Caco-2 (cell line): ENCODE measurements around the gene YIPF1. TPM values are rescaled to one million over a fixed set of nuclear protein-coding genes. Genes with fewer than 3 reads are reported as not detected.

Experiments used
- BruUV-seq: library from RNA; stranded (reverse); fragments of 400-500 nt; replicated peaks from 2 replicates; lab custom pipeline; 2021; lab: Mats Ljungman, UMichigan
- CTCF ChIA-PET: fragments of 300-600 bp; sonication (Branson Sonifier 250); formaldehyde crosslinking; loops from one replicate; lab custom pipeline; 2022; ENCODE audit warnings: antibody characterized with exemption; lab: Charles Lee
- POLR2A ChIA-PET: fragments of 300-600 bp; sonication (Branson Sonifier 250); formaldehyde crosslinking; loops from one replicate; lab custom pipeline; 2022; ENCODE audit warnings: antibody characterized with exemption; lab: Charles Lee
- DNase-seq, 2 experiments: peaks; one replicate each; pipeline versions ENCODE4 v3.0.0 to v3.0.0-alpha.2; 2020 to 2022
- H3K27me3 ChIP-seq: replicated peaks from 2 replicates; pipeline ENCODE4 v1.6.0; 2011; ENCODE audit warnings: low read length; ENCODE audit not compliant: control insufficient read depth, insufficient read depth
- H3K36me3 ChIP-seq: 2 replicates; pipeline ENCODE4 v1.5.1; 2011; ENCODE audit warnings: low read length; ENCODE audit not compliant: control insufficient read depth, insufficient read depth
- H3K4me1 ChIP-seq: fragments of 250-450 bp; sonication (Bioruptor Pico); 2 replicates; pipeline ENCODE4 v1.5.1; 2020; ENCODE audit warnings: mild to moderate bottlenecking
- H3K4me3 ChIP-seq: 2 replicates; pipeline ENCODE4 v1.5.1; 2011; ENCODE audit warnings: low read depth, mild to moderate bottlenecking, control low read depth, low read length
- H3K9me3 ChIP-seq: fragments of 250-450 bp; sonication (Bioruptor Pico); 2 replicates; pipeline ENCODE4 v1.5.1; 2020; ENCODE audit warnings: mild to moderate bottlenecking, moderate library complexity
- H3K27ac Mint-ChIP-seq: one replicate; pipeline ENCODE4 v1.8.0; 2022; ENCODE audit warnings: mixed read lengths; ENCODE audit not compliant: unreplicated experiment
- H3K27me3 Mint-ChIP-seq: one replicate; pipeline ENCODE4 v1.8.0; 2022; ENCODE audit warnings: mixed read lengths; ENCODE audit not compliant: insufficient read depth, unreplicated experiment
- H3K36me3 Mint-ChIP-seq: one replicate; pipeline ENCODE4 v1.8.0; 2022; ENCODE audit warnings: mild to moderate bottlenecking, mixed read lengths; ENCODE audit not compliant: insufficient read depth, unreplicated experiment
- H3K4me1 Mint-ChIP-seq: one replicate; pipeline ENCODE4 v1.8.0; 2022; ENCODE audit warnings: low read depth, mixed read lengths; ENCODE audit not compliant: unreplicated experiment
- H3K4me3 Mint-ChIP-seq: one replicate; pipeline ENCODE4 v1.8.0; 2022; ENCODE audit warnings: mild to moderate bottlenecking, moderate library complexity, mixed read lengths; ENCODE audit not compliant: unreplicated experiment
- H3K9me3 Mint-ChIP-seq: one replicate; pipeline ENCODE4 v1.8.0; 2022; ENCODE audit warnings: mixed read lengths; ENCODE audit not compliant: unreplicated experiment
- intact Hi-C: fragments of 100-400 bp; cut with micrococcal nuclease; formaldehyde crosslinking; loops from one replicate; pipeline ENCODE4 v1.10.0; 2022; ENCODE audit not compliant: unreplicated experiment
- total RNA-seq: library from RNA; stranded (reverse); gene quantifications from 2 replicates; pipeline ENCODE4 v1.2.3, GENCODE V29; 2022
- TF ChIP-seq, protein P1 (sequence below), 2 experiments: fragments of 200-600 bp in 1 of 2; IDR thresholded peaks; 1 replicate in 1 of 2; 2 replicates in 1 of 2; pipeline versions ENCODE4 v1.5.1 to v1.8.0; 2011 to 2022; ENCODE audit warnings: antibody characterized with exemption in 1 of 2, control low read depth in 1 of 2, inconsistent platforms in 1 of 2, low read depth in 1 of 2, low read length in 1 of 2, mild to moderate bottlenecking in 1 of 2, moderate library complexity in 1 of 2; ENCODE audit not compliant: insufficient read depth in 1 of 2, severe bottlenecking in 1 of 2, unreplicated experiment in 1 of 2

Gene YIPF1
- total RNA-seq, 1 experiment from 2014 or later, result 17.2 TPM

DNA sequence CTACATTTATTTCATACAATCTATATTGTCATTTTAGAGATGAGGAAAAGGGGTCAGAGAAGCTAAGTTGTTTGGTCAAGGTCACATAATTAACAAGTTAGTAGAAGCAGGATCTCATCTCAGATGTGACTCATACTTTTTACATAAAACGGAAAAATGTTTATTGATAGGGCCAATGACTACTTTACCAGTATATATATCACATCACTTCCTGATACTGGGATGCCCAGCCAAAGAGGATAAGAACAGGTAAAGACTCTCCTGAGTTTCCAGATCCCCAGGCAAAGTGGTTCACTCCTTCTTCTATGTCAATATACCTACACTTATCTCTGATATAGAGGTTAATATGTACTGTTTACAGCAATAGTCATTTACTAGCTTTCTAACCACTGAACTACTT lies 21.0 kb downstream of the YIPF1 start:
- TF ChIP-seq, protein P1, sequence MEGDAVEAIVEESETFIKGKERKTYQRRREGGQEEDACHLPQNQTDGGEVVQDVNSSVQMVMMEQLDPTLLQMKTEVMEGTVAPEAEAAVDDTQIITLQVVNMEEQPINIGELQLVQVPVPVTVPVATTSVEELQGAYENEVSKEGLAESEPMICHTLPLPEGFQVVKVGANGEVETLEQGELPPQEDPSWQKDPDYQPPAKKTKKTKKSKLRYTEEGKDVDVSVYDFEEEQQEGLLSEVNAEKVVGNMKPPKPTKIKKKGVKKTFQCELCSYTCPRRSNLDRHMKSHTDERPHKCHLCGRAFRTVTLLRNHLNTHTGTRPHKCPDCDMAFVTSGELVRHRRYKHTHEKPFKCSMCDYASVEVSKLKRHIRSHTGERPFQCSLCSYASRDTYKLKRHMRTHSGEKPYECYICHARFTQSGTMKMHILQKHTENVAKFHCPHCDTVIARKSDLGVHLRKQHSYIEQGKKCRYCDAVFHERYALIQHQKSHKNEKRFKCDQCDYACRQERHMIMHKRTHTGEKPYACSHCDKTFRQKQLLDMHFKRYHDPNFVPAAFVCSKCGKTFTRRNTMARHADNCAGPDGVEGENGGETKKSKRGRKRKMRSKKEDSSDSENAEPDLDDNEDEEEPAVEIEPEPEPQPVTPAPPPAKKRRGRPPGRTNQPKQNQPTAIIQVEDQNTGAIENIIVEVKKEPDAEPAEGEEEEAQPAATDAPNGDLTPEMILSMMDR (IDR thresholded peaks at IDR 0.05; ENCODE audit: insufficient read depth in 1 of 2, low read depth in 1 of 2, low read length in 1 of 2, severe bottlenecking in 1 of 2, unreplicated experiment in 1 of 2), result no peak
- BruUV-seq, result no TSS peak
- POLR2A ChIA-PET, result no interaction called here
- H3K4me1 Mint-ChIP-seq, result no peaks in the 10 kb centered on the region
- Histone ChIP-seq H3K4me1 (no peaks in the 10 kb centered on the region), H3K9me3 (no peaks in the 10 kb centered on the region), H3K36me3 (no peaks in the 10 kb centered on the region), H3K27me3 (no peaks in the 10 kb centered on the region), H3K4me3 (no peak overlapping the region)
- DNase-seq, result no peak
- H3K36me3 Mint-ChIP-seq, result peaks cover 6% of the 10 kb centered on the region
- CTCF ChIA-PET, result no interaction called here
- intact Hi-C loops, result no loop called here
- no peaks in the 10 kb centered on the region for H3K9me3 Mint-ChIP-seq
- H3K27ac Mint-ChIP-seq, result no peak overlapping the region
- no peak overlapping the region for H3K4me3 Mint-ChIP-seq
- no peaks in the 10 kb centered on the region for H3K27me3 Mint-ChIP-seq

DNA sequence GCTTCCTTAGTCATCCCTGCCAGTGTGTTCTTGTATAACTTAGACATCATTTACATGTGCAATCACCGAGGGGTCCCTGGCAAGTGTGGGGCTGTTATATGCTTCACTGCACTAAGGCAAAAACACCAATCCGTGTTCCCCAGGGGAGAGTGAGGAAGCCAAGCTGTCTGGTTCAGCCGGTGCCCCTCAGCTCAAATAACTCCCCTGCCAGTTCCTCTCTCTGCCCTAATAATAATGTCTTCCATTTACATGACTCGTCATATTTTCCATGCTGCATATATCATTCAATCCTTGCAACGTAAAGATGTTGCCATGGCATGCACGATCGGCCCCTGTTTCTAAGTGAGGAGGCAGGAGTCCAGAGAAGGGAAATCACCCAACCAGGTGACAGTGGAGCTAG lies 27.1 kb downstream of the YIPF1 start:
- TF ChIP-seq, protein P1 (IDR thresholded peaks at IDR 0.05; ENCODE audit: insufficient read depth in 1 of 2, low read depth in 1 of 2, low read length in 1 of 2, severe bottlenecking in 1 of 2, unreplicated experiment in 1 of 2), result no peak
- BruUV-seq, result no TSS peak
- H3K4me1 ChIP-seq, result no peaks in the 10 kb centered on the region
- peaks cover 7% of the 10 kb centered on the region for H3K36me3 Mint-ChIP-seq
- ChIA-PET POLR2A (no interaction called here), CTCF (interaction anchor here (0.6 to 2.9 kb wide), 2 partner anchors 219 to 292 kb away, joined by 3 to 15 read pairs; no protein-coding TSS in a partner anchor)
- H3K27ac Mint-ChIP-seq, result no peak overlapping the region
- H3K4me3 Mint-ChIP-seq, result no peak overlapping the region
- no peaks in the 10 kb centered on the region for H3K9me3 ChIP-seq
- H3K9me3 Mint-ChIP-seq, result no peaks in the 10 kb centered on the region
- intact Hi-C loops, result no loop called here
- H3K27me3 Mint-ChIP-seq, result no peaks in the 10 kb centered on the region
- H3K4me3 ChIP-seq, result no peak overlapping the region
- H3K36me3 ChIP-seq, result no peaks in the 10 kb centered on the region
- DNase-seq, result no peak
- no peaks in the 10 kb centered on the region for H3K27me3 ChIP-seq
- no peaks in the 10 kb centered on the region for H3K4me1 Mint-ChIP-seq

DNA sequence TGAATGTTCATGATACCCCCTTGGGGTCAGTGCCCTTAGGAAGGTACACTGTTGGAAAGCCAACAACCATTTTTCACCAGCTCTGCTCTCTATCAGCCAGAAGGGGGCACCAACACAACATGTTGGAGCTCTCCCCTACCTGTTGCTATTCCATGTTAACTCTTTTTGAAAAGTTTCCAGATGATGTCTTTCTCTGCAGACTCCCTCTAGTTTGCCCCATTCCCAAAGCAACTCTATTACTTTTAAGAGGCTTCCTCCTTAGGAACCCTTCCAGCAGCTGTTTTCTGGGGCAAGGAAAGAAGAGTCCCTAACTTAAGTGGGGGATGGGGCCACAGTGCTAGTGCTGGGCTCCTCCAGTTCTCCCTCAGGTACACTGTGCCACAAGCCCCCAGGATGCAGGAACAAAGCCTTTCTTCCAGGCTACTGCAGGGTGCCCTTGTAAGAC lies 28.6 kb downstream of the YIPF1 start:
- H3K27ac Mint-ChIP-seq, result no peak overlapping the region
- Histone ChIP-seq H3K36me3 (no peaks in the 10 kb centered on the region), H3K9me3 (no peaks in the 10 kb centered on the region), H3K4me1 (no peaks in the 10 kb centered on the region), H3K27me3 (no peaks in the 10 kb centered on the region), H3K4me3 (no peak overlapping the region)
- no peaks in the 10 kb centered on the region for H3K9me3 Mint-ChIP-seq
- peak overlapping the region; percentile 38 for H3K4me3 Mint-ChIP-seq
- CTCF ChIA-PET, result interaction anchor here (0.8 to 2.9 kb wide), 7 partner anchors 18 to 220 kb away, joined by 3 to 17 read pairs (median 8); partner anchors contain the start of genes IFT25, LRRC42 and YIPF1
- POLR2A ChIA-PET, result no interaction called here
- H3K27me3 Mint-ChIP-seq, result no peaks in the 10 kb centered on the region
- no TSS peak for BruUV-seq
- TF ChIP-seq, protein P1 (IDR thresholded peaks at IDR 0.05; ENCODE audit: insufficient read depth in 1 of 2, low read depth in 1 of 2, low read length in 1 of 2, severe bottlenecking in 1 of 2, unreplicated experiment in 1 of 2), result peak; percentile 60 to 71
- intact Hi-C loops, result loop anchor here (1.0 to 2.0 kb wide), 2 partner anchors 88 to 220 kb away; no protein-coding TSS in a partner anchor
- no peaks in the 10 kb centered on the region for H3K4me1 Mint-ChIP-seq
- H3K36me3 Mint-ChIP-seq, result peaks cover 6% of the 10 kb centered on the region
- peak; percentile 41 to 55 for DNase-seq
